Activated CD8-positive, alpha-beta T cell treated with anti-CD3 and anti-CD28 coated beads for 36 hours (primary cell): ENCODE results near the gene CYP2U1. TPM values are rescaled to one million over a fixed set of nuclear protein-coding genes. Genes with fewer than 3 reads are reported as not detected.

ENCODE experiments used
- ATAC-seq: fragments of 200-7000 bp; cut with Tn5 transposase; one replicate; pipeline ENCODE4 v1.10.0; 2021; ENCODE audit warnings: mild to moderate bottlenecking, moderate library complexity
- CTCF ChIA-PET: fragments of 350-600 bp; sonication (Branson Sonifier 250); formaldehyde crosslinking; loops from one replicate; lab custom pipeline; 2021; ENCODE audit warnings: antibody characterized with exemption; lab: Charles Lee
- POLR2A ChIA-PET: fragments of 350-600 bp; sonication (Branson Sonifier 250); formaldehyde crosslinking; loops from one replicate; lab custom pipeline; 2021; ENCODE audit warnings: antibody characterized with exemption; lab: Charles Lee
- DNase-seq: peaks from one replicate; pipeline ENCODE4 v3.0.0-alpha.2; 2020
- H3K27ac Mint-ChIP-seq: one replicate; pipeline ENCODE4 v1.8.0; 2021; ENCODE audit warnings: mild to moderate bottlenecking, mixed read lengths
- H3K27me3 Mint-ChIP-seq: one replicate; pipeline ENCODE4 v1.8.0; 2021; ENCODE audit warnings: mixed read lengths
- H3K36me3 Mint-ChIP-seq: one replicate; pipeline ENCODE4 v1.8.0; 2021; ENCODE audit warnings: low read depth, mixed read lengths
- H3K4me1 Mint-ChIP-seq: one replicate; pipeline ENCODE4 v1.8.0; 2021; ENCODE audit warnings: low read depth, mixed read lengths
- H3K4me3 Mint-ChIP-seq: one replicate; pipeline ENCODE4 v1.8.0; 2021; ENCODE audit warnings: mild to moderate bottlenecking, moderate library complexity, mixed read lengths
- H3K9me3 Mint-ChIP-seq: one replicate; pipeline ENCODE4 v1.8.0; 2021; ENCODE audit warnings: mixed read lengths
- CTCF ChIP-seq: fragments of 200-600 bp; IDR thresholded peaks from one replicate; pipeline ENCODE4 v1.8.0; 2022; ENCODE audit warnings: antibody characterized with exemption, mild to moderate bottlenecking
- intact Hi-C: fragments of 100-400 bp; cut with micrococcal nuclease; formaldehyde crosslinking; loops from one replicate; pipeline ENCODE4 v1.10.0; 2022
- total RNA-seq, 2 experiments: library from RNA; stranded (reverse); gene quantifications; one replicate each; pipeline ENCODE4 v1.2.3, GENCODE V29; 2021

The CYP2U1 gene
- total RNA-seq, 2 experiments from 2014 or later: 2.5 to 3.1 TPM

- no peaks in the 10 kb centered on the region for H3K9me3 Mint-ChIP-seq
- H3K36me3 Mint-ChIP-seq: peaks cover 17% of the 10 kb centered on the region
- ChIA-PET CTCF (interaction anchor here (0.8 to 1.3 kb wide), 3 partner anchors 15 to 582 kb away, joined by 3 to 5 read pairs (median 3); no protein-coding TSS in a partner anchor), POLR2A (interaction anchor here (0.8 to 2.3 kb wide), 10 partner anchors 8 to 376 kb away, joined by 3 to 12 read pairs (median 4); partner anchors contain the start of gene PAPSS1)
- TF ChIP-seq CTCF: no peak
- H3K4me3 Mint-ChIP-seq: peak within 1 kb of the TSS; percentile 81
- H3K27me3 Mint-ChIP-seq: no peaks in the 10 kb centered on the region
- H3K27ac Mint-ChIP-seq: peak within 1 kb of the TSS; percentile 92
- intact Hi-C loops: no loop called here
- ATAC-seq (peak; percentile 98), DNase-seq (peak; percentile 95)
- H3K4me1 Mint-ChIP-seq: peaks cover 39% of the 10 kb centered on the region
These were observed 58.4 kb downstream of the CYP2U1 start, which contains the start of gene HADH for GRCh38 chr4:107989537-107990386. Gene HADH (plus strand): TSS chr4:107989889. CDS start chr4:107989933, 44 bp downstream.

- Mint-ChIP-seq H3K4me1 (peaks cover 41% of the 10 kb centered on the region), H3K27me3 (no peaks in the 10 kb centered on the region), H3K36me3 (peaks cover 36% of the 10 kb centered on the region), H3K9me3 (no peaks in the 10 kb centered on the region), H3K27ac (no peak overlapping the region), H3K4me3 (peak overlapping the region; percentile 81)
- intact Hi-C loops: no loop called here
- DNase-seq: no peak
- CTCF ChIA-PET: interaction anchor here (0.9 to 2.1 kb wide), 6 partner anchors 14 to 581 kb away, joined by 3 to 11 read pairs (median 3); no protein-coding TSS in a partner anchor
- no peak for TF ChIP-seq CTCF
- POLR2A ChIA-PET: interaction anchor here (1.0 kb wide), 2 partner anchors 42 to 541 kb away, joined by 3 read pairs; no protein-coding TSS in a partner anchor
- no peak for ATAC-seq
These were observed 60.7 kb downstream of the CYP2U1 start for GRCh38 chr4:107991945-107992630.

GRCh38 chr4:107993969-107994368 is 62.6 kb downstream of the CYP2U1 start:
- Mint-ChIP-seq H3K36me3 (peaks cover 46% of the 10 kb centered on the region), H3K27me3 (no peaks in the 10 kb centered on the region), H3K4me3 (no peak overlapping the region), H3K4me1 (peaks cover 41% of the 10 kb centered on the region), H3K9me3 (no peaks in the 10 kb centered on the region), H3K27ac (no peak overlapping the region)
- ChIA-PET CTCF (interaction anchor here (1.2 to 1.4 kb wide), 2 partner anchors 26 to 36 kb away, joined by 4 to 5 read pairs; no protein-coding TSS in a partner anchor), POLR2A (interaction anchor here (1.0 kb wide), 1 partner anchor 631 kb away, joined by 6 read pairs; no protein-coding TSS in a partner anchor)
- ATAC-seq (no peak), DNase-seq (no peak)
- no peak for TF ChIP-seq CTCF
- intact Hi-C loops: no loop called here

GRCh38 chr4:107994894-107995293 is 63.5 kb downstream of the CYP2U1 start:
- intact Hi-C loops: no loop called here

More at GRCh38 chr4:107994894-107995293, 63.5 kb downstream of the CYP2U1 start:
- no peak overlapping the region for H3K27ac Mint-ChIP-seq
- ChIA-PET POLR2A (interaction anchor here (0.6 kb wide), 1 partner anchor 1630 kb away, joined by 3 read pairs; no protein-coding TSS in a partner anchor), CTCF (interaction anchor here (1.2 to 1.6 kb wide), 2 partner anchors 24 to 35 kb away, joined by 4 to 6 read pairs; no protein-coding TSS in a partner anchor)
- no peaks in the 10 kb centered on the region for H3K27me3 Mint-ChIP-seq
- H3K4me1 Mint-ChIP-seq: peaks cover 44% of the 10 kb centered on the region
- H3K36me3 Mint-ChIP-seq: peaks cover 51% of the 10 kb centered on the region
- TF ChIP-seq CTCF: no peak
- H3K9me3 Mint-ChIP-seq: no peaks in the 10 kb centered on the region
- ATAC-seq (no peak), DNase-seq (no peak)
- no peak overlapping the region for H3K4me3 Mint-ChIP-seq
